ENCODE results near the gene ZFP91. TPM values are rescaled to one million over a fixed set of nuclear protein-coding genes. Genes with fewer than 3 reads are reported as not detected.

ZFP91 gene
- polyA plus RNA-seq, 1 of the 3 experiments (the other 2 are of a cell fraction) = 12.2 TPM

- no peaks in the 10 kb centered on the region for H3K9me2 ChIP-seq
- DNase-seq = no peak
- H4K20me1 ChIP-seq (ENCODE audit: insufficient read depth) = peaks cover 46% of the 10 kb centered on the region
- H3K4me1 ChIP-seq (ENCODE audit: control insufficient read depth in 1 of 2, insufficient read depth in 2 of 2, low read depth in 1 of 2, low read length in 1 of 2) = peaks cover 0 to 8% of the 10 kb centered on the region in 2 experiments; a peak in 3 of 4 replicates
- H3K27me3 ChIP-seq (ENCODE audit: insufficient read depth) = no peaks in the 10 kb centered on the region
- WGBS (ENCODE audit: low lambda C conversion rate) = 86% methylated on average over 5 of the region's 5 CpGs
- ChIA-PET CTCF (interaction anchor here (1.1 kb wide), 1 partner anchor 21 kb away, joined by 3 read pairs; no protein-coding TSS in a partner anchor), POLR2A (no interaction called here)
- peaks cover 79% of the 10 kb centered on the region for H3K79me2 ChIP-seq (ENCODE audit: insufficient read depth)
- no peak overlapping the region for H3K4me3 ChIP-seq (ENCODE audit: low read depth in 2 of 2, low read length in 1 of 2)
- H3K36me3 ChIP-seq (replicated peaks in 1 of 2; ENCODE audit: control insufficient read depth in 1 of 2, insufficient read depth in 2 of 2, low read length in 1 of 2) = peaks cover 35 to 41% of the 10 kb centered on the region in 2 experiments
- TF ChIP-seq MXI1 (IDR thresholded peaks at IDR 0.05; ENCODE audit: low read depth, low read length) (no peak), CTCF (IDR thresholded peaks at IDR 0.05) (no peak), ELF1 (IDR thresholded peaks at IDR 0.05) (no peak), YY1 (IDR thresholded peaks at IDR 0.05; ENCODE audit: low read depth) (no peak)
- H3F3A ChIP-seq (replicated peaks; ENCODE audit: insufficient read depth) = peaks cover 4% of the 10 kb centered on the region
- no peak overlapping the region for H3K4me2 ChIP-seq
- no peaks in the 10 kb centered on the region for H3K9me3 ChIP-seq
- H2AFZ ChIP-seq (ENCODE audit: low read depth) = no peak overlapping the region
- no peak overlapping the region for H3K27ac ChIP-seq (ENCODE audit: low read depth in 2 of 2, low read length in 1 of 2)
- no peak overlapping the region for H3K9ac ChIP-seq
Observed at GRCh38 chr11:58608331-58608730, 29.5 kb downstream of the ZFP91 start.

GRCh38 chr11:58609723-58610122, 30.9 kb downstream of the ZFP91 start:
- H3K9me2 ChIP-seq = no peaks in the 10 kb centered on the region
- TF ChIP-seq EP300 (IDR thresholded peaks at IDR 0.05; ENCODE audit: borderline replicate concordance in 1 of 2, low read depth in 1 of 2, low read length in 1 of 2) = no peak
- no peak for TF ChIP-seq FOXM1 (IDR thresholded peaks at IDR 0.05; ENCODE audit: low read depth)
- no peak for TF ChIP-seq RFX5 (IDR thresholded peaks at IDR 0.05; ENCODE audit: low read length)
- no peak for TF ChIP-seq POLR2AphosphoS5 (IDR thresholded peaks at IDR 0.05; ENCODE audit: low read depth, low read length)
- TF ChIP-seq SIN3A (IDR thresholded peaks at IDR 0.05; ENCODE audit: borderline replicate concordance, low read depth, low read length) = no peak
- TF ChIP-seq ELF1 (IDR thresholded peaks at IDR 0.05) = no peak
- no peak for TF ChIP-seq USF1 (IDR thresholded peaks at IDR 0.05; ENCODE audit: borderline replicate concordance, low read depth)
- TF ChIP-seq FOSL2 (IDR thresholded peaks at IDR 0.05; ENCODE audit: borderline replicate concordance, low read depth) = no peak
- TF ChIP-seq REST (IDR thresholded peaks at IDR 0.05; ENCODE audit: low read depth, low read length) = no peak
- no peak for TF ChIP-seq RXRA (IDR thresholded peaks at IDR 0.05; ENCODE audit: borderline replicate concordance, low read depth)
- no peak for TF ChIP-seq GATA2 (CRISPR knock-in tag; IDR thresholded peaks at IDR 0.05)
- TF ChIP-seq PBX3 (IDR thresholded peaks at IDR 0.05) = no peak
- TF ChIP-seq USF2 (IDR thresholded peaks at IDR 0.05; ENCODE audit: borderline replicate concordance, low read depth, low read length) = no peak
- no peak for TF ChIP-seq TCF12 (IDR thresholded peaks at IDR 0.05)
- TF ChIP-seq MXI1 (IDR thresholded peaks at IDR 0.05; ENCODE audit: low read depth, low read length) = no peak
- H3K27ac ChIP-seq (ENCODE audit: low read depth in 2 of 2, low read length in 1 of 2) = no peak overlapping the region
- H3K4me1 ChIP-seq (ENCODE audit: control insufficient read depth in 1 of 2, insufficient read depth in 2 of 2, low read depth in 1 of 2, low read length in 1 of 2) = peaks cover 0 to 8% of the 10 kb centered on the region in 2 experiments; a peak in 3 of 4 replicates
- no peak overlapping the region for H3K4me3 ChIP-seq (ENCODE audit: low read depth in 2 of 2, low read length in 1 of 2)
- peaks cover 65% of the 10 kb centered on the region for H3K79me2 ChIP-seq (ENCODE audit: insufficient read depth)
- H3K9me3 ChIP-seq = no peaks in the 10 kb centered on the region
- no peak overlapping the region for H2AFZ ChIP-seq (ENCODE audit: low read depth)
- 99% methylated on average over 8 of the region's 8 CpGs for WGBS (ENCODE audit: low lambda C conversion rate)
- H3K9ac ChIP-seq = no peak overlapping the region
- H4K20me1 ChIP-seq (ENCODE audit: insufficient read depth) = peaks cover 32% of the 10 kb centered on the region
- H3K4me2 ChIP-seq = no peak overlapping the region
- no peaks in the 10 kb centered on the region for H3K27me3 ChIP-seq (ENCODE audit: insufficient read depth)
- DNase-seq = no peak
- peaks cover 49 to 55% of the 10 kb centered on the region in 2 experiments for H3K36me3 ChIP-seq (replicated peaks in 1 of 2; ENCODE audit: control insufficient read depth in 1 of 2, insufficient read depth in 2 of 2, low read length in 1 of 2)
- POLR2A ChIA-PET = no interaction called here
- CTCF ChIA-PET = interaction anchor here (1.7 to 2.3 kb wide), 2 partner anchors 20 to 41 kb away, joined by 5 to 9 read pairs; no protein-coding TSS in a partner anchor
- H3F3A ChIP-seq (replicated peaks; ENCODE audit: insufficient read depth) = peaks cover 4% of the 10 kb centered on the region
